ENCODE measurements around the gene YY1. TPM values are rescaled to one million over a fixed set of nuclear protein-coding genes. Genes with fewer than 3 reads are reported as not detected.

YY1 gene
- total and polyA plus RNA-seq, 9 of the 15 experiments (the other 6 are each of a cell fraction or from before 2014, with no cell fraction given) = 20.8 to 74.2 (median 46.7) TPM

- TF ChIP-seq, protein P1, sequence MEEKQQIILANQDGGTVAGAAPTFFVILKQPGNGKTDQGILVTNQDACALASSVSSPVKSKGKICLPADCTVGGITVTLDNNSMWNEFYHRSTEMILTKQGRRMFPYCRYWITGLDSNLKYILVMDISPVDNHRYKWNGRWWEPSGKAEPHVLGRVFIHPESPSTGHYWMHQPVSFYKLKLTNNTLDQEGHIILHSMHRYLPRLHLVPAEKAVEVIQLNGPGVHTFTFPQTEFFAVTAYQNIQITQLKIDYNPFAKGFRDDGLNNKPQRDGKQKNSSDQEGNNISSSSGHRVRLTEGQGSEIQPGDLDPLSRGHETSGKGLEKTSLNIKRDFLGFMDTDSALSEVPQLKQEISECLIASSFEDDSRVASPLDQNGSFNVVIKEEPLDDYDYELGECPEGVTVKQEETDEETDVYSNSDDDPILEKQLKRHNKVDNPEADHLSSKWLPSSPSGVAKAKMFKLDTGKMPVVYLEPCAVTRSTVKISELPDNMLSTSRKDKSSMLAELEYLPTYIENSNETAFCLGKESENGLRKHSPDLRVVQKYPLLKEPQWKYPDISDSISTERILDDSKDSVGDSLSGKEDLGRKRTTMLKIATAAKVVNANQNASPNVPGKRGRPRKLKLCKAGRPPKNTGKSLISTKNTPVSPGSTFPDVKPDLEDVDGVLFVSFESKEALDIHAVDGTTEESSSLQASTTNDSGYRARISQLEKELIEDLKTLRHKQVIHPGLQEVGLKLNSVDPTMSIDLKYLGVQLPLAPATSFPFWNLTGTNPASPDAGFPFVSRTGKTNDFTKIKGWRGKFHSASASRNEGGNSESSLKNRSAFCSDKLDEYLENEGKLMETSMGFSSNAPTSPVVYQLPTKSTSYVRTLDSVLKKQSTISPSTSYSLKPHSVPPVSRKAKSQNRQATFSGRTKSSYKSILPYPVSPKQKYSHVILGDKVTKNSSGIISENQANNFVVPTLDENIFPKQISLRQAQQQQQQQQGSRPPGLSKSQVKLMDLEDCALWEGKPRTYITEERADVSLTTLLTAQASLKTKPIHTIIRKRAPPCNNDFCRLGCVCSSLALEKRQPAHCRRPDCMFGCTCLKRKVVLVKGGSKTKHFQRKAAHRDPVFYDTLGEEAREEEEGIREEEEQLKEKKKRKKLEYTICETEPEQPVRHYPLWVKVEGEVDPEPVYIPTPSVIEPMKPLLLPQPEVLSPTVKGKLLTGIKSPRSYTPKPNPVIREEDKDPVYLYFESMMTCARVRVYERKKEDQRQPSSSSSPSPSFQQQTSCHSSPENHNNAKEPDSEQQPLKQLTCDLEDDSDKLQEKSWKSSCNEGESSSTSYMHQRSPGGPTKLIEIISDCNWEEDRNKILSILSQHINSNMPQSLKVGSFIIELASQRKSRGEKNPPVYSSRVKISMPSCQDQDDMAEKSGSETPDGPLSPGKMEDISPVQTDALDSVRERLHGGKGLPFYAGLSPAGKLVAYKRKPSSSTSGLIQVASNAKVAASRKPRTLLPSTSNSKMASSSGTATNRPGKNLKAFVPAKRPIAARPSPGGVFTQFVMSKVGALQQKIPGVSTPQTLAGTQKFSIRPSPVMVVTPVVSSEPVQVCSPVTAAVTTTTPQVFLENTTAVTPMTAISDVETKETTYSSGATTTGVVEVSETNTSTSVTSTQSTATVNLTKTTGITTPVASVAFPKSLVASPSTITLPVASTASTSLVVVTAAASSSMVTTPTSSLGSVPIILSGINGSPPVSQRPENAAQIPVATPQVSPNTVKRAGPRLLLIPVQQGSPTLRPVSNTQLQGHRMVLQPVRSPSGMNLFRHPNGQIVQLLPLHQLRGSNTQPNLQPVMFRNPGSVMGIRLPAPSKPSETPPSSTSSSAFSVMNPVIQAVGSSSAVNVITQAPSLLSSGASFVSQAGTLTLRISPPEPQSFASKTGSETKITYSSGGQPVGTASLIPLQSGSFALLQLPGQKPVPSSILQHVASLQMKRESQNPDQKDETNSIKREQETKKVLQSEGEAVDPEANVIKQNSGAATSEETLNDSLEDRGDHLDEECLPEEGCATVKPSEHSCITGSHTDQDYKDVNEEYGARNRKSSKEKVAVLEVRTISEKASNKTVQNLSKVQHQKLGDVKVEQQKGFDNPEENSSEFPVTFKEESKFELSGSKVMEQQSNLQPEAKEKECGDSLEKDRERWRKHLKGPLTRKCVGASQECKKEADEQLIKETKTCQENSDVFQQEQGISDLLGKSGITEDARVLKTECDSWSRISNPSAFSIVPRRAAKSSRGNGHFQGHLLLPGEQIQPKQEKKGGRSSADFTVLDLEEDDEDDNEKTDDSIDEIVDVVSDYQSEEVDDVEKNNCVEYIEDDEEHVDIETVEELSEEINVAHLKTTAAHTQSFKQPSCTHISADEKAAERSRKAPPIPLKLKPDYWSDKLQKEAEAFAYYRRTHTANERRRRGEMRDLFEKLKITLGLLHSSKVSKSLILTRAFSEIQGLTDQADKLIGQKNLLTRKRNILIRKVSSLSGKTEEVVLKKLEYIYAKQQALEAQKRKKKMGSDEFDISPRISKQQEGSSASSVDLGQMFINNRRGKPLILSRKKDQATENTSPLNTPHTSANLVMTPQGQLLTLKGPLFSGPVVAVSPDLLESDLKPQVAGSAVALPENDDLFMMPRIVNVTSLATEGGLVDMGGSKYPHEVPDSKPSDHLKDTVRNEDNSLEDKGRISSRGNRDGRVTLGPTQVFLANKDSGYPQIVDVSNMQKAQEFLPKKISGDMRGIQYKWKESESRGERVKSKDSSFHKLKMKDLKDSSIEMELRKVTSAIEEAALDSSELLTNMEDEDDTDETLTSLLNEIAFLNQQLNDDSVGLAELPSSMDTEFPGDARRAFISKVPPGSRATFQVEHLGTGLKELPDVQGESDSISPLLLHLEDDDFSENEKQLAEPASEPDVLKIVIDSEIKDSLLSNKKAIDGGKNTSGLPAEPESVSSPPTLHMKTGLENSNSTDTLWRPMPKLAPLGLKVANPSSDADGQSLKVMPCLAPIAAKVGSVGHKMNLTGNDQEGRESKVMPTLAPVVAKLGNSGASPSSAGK (IDR thresholded peaks at IDR 0.05) = no peak
- TF ChIP-seq, protein P2, sequence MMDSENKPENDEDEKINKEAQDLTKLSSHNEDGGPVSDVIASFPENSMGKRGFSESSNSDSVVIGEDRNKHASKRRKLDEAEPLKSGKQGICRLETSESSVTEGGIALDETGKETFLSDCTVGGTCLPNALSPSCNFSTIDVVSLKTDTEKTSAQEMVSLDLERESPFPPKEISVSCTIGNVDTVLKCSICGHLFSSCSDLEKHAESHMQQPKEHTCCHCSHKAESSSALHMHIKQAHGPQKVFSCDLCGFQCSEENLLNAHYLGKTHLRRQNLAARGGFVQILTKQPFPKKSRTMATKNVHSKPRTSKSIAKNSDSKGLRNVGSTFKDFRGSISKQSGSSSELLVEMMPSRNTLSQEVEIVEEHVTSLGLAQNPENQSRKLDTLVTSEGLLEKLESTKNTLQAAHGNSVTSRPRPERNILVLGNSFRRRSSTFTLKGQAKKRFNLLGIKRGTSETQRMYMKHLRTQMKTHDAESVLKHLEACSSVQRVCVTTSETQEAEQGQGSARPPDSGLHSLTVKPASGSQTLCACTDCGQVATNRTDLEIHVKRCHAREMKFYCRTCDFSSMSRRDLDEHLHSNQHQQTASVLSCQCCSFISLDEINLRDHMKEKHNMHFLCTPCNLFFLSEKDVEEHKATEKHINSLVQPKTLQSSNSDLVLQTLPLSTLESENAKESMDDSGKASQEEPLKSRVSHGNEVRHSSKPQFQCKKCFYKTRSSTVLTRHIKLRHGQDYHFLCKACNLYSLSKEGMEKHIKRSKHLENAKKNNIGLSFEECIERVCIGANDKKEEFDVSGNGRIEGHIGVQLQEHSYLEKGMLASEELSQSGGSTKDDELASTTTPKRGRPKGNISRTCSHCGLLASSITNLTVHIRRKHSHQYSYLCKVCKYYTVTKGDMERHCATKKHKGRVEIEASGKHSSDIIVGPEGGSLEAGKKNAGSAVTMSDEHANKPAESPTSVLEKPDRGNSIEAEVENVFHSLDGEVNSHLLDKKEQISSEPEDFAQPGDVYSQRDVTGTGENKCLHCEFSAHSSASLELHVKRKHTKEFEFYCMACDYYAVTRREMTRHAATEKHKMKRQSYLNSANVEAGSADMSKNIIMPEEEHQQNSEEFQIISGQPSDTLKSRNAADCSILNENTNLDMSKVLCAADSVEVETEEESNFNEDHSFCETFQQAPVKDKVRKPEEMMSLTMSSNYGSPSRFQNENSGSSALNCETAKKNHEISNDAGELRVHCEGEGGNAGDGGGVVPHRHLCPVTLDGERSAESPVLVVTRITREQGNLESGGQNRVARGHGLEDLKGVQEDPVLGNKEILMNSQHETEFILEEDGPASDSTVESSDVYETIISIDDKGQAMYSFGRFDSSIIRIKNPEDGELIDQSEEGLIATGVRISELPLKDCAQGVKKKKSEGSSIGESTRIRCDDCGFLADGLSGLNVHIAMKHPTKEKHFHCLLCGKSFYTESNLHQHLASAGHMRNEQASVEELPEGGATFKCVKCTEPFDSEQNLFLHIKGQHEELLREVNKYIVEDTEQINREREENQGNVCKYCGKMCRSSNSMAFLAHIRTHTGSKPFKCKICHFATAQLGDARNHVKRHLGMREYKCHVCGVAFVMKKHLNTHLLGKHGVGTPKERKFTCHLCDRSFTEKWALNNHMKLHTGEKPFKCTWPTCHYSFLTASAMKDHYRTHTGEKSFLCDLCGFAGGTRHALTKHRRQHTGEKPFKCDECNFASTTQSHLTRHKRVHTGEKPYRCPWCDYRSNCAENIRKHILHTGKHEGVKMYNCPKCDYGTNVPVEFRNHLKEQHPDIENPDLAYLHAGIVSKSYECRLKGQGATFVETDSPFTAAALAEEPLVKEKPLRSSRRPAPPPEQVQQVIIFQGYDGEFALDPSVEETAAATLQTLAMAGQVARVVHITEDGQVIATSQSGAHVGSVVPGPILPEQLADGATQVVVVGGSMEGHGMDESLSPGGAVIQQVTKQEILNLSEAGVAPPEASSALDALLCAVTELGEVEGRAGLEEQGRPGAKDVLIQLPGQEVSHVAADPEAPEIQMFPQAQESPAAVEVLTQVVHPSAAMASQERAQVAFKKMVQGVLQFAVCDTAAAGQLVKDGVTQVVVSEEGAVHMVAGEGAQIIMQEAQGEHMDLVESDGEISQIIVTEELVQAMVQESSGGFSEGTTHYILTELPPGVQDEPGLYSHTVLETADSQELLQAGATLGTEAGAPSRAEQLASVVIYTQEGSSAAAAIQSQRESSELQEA (IDR thresholded peaks at IDR 0.05; ENCODE audit: low read depth) = peak; percentile 80
- TF ChIP-seq ERF (CRISPR knock-in tag; IDR thresholded peaks at IDR 0.05) (no peak), TAF7 (tag; IDR thresholded peaks at IDR 0.05) (no peak), RBM15 (IDR thresholded peaks at IDR 0.05; ENCODE audit: insufficient read depth, low read length) (no peak), CREB3 (tag; conservative IDR thresholded peaks at IDR 0.05; ENCODE audit: low read depth) (no peak)
Observed at GRCh38 chr14:100237735-100238418, 1.1 kb upstream of the YY1 start (continued).
